Endothelial cell (in vitro differentiated cells): ENCODE data around the gene TRAF3. TPM values are rescaled to one million over a fixed set of nuclear protein-coding genes. Genes with fewer than 3 reads are reported as not detected.
"Not testable (repeated sequence)": the region's sequence is repeated elsewhere in the genome, so short reads cannot be mapped to it uniquely, and the experiment has no call there.

Source experiments
- DNase-seq: peaks from one replicate; pipeline ENCODE4 v3.0.0; 2021; ENCODE audit warnings: low spot score
- H3K27ac Mint-ChIP-seq: one replicate; pipeline ENCODE4 v1.8.0; 2021; ENCODE audit warnings: mixed read lengths, inconsistent platforms; ENCODE audit not compliant: unreplicated experiment
- H3K27me3 Mint-ChIP-seq: one replicate; pipeline ENCODE4 v1.8.0; 2021; ENCODE audit warnings: mild to moderate bottlenecking, moderate library complexity, mixed read lengths, inconsistent platforms; ENCODE audit not compliant: unreplicated experiment
- H3K36me3 Mint-ChIP-seq: one replicate; pipeline ENCODE4 v1.8.0; 2021; ENCODE audit warnings: mild to moderate bottlenecking, low read depth, mixed read lengths, inconsistent platforms; ENCODE audit not compliant: unreplicated experiment
- H3K4me1 Mint-ChIP-seq: one replicate; pipeline ENCODE4 v1.8.0; 2021; ENCODE audit warnings: mild to moderate bottlenecking, mixed read lengths, inconsistent platforms; ENCODE audit not compliant: unreplicated experiment
- H3K4me3 Mint-ChIP-seq: one replicate; pipeline ENCODE4 v1.8.0; 2021; ENCODE audit warnings: mild to moderate bottlenecking, mixed read lengths, inconsistent platforms; ENCODE audit not compliant: unreplicated experiment
- H3K9me3 Mint-ChIP-seq: one replicate; pipeline ENCODE4 v1.8.0; 2021; ENCODE audit warnings: mixed read lengths, inconsistent platforms; ENCODE audit not compliant: unreplicated experiment
- total RNA-seq: library from RNA; stranded (reverse); fragmentation: NEBNext Ultra II Directional; extraction: Animal tissue kit (Norgen Biotek cat#: 25700); gene quantifications from one replicate; pipeline ENCODE4 v1.2.1, GENCODE V29; 2021; ENCODE audit not compliant: unreplicated experiment
- TF ChIP-seq, protein P1 (sequence below): fragments of 200-600 bp; sonication (generic); IDR thresholded peaks from one replicate; pipeline ENCODE4 v1.5.0; 2021; ENCODE audit warnings: antibody characterized with exemption; ENCODE audit not compliant: unreplicated experiment

TRAF3 gene
- total RNA-seq, 1 donor from 2014 or later, result 9.7 TPM

DNA sequence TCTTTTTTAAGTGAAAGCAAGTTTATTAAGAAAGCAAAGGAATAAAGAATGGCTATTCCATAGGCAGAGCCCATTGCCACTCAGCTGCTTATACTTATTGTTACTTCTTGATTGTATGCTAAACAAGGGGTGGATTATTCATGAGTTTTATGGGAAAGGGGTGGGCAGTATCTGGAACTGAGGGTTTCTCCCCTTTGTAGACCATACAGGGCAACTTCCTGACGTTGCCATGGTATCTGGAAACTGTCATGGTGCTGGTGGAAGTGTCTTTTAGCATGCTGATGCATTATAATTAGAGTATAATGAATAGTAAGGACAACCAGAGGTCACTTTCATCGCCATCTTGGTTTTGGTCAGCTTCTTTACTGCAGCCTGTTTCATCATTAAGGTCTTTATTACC, 78.9 kb downstream of the TRAF3 start:
- Mint-ChIP-seq H3K9me3 (no peaks in the 10 kb centered on the region), H3K36me3 (peaks cover 6% of the 10 kb centered on the region), H3K4me3 (no peak overlapping the region), H3K4me1 (no peaks in the 10 kb centered on the region), H3K27me3 (no peaks in the 10 kb centered on the region), H3K27ac (no peak overlapping the region)
- no peak for DNase-seq
- TF ChIP-seq, protein P1, sequence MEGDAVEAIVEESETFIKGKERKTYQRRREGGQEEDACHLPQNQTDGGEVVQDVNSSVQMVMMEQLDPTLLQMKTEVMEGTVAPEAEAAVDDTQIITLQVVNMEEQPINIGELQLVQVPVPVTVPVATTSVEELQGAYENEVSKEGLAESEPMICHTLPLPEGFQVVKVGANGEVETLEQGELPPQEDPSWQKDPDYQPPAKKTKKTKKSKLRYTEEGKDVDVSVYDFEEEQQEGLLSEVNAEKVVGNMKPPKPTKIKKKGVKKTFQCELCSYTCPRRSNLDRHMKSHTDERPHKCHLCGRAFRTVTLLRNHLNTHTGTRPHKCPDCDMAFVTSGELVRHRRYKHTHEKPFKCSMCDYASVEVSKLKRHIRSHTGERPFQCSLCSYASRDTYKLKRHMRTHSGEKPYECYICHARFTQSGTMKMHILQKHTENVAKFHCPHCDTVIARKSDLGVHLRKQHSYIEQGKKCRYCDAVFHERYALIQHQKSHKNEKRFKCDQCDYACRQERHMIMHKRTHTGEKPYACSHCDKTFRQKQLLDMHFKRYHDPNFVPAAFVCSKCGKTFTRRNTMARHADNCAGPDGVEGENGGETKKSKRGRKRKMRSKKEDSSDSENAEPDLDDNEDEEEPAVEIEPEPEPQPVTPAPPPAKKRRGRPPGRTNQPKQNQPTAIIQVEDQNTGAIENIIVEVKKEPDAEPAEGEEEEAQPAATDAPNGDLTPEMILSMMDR, result no peak

DNA sequence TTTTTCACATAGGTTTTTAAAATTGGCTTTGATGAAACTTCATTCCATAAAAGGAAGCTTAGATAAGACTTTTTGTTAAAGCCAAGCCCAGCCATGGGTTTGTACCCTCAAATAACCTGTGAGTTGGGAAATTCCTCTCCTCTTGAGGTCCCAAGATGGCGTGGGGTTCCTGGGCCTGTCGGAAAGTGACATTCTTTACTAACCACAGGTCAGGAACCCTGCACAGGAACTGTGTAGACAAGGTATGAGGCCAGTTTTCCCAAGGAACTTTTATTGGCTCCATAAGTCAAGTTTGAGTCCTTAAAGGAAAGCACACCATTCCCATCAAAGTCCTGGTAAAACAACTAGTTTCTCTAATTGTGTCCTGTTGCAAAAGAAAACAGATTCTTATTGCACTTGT, 80.2 kb downstream of the TRAF3 start:
- no peaks in the 10 kb centered on the region for H3K9me3 Mint-ChIP-seq

DNA sequence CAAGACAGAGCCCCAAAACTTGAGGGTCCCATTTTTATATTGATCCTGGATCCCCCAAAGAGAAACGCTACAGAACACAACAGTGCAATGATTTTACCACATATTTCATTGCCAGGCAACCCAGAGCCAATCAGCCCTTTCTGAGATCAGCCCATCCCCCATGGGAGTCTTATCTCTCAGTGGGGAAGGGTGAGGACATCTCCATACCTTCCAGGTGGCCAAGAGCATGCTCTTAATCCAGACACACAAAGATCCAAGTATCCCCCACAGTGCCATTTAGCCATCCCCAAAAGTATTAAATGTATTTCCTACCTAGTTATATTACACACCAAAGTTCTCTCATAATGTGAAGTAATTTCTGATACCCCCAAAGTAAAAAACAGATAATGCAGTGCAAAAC, 82.7 kb downstream of the TRAF3 start:
- no peak overlapping the region for H3K4me3 Mint-ChIP-seq
- H3K4me1 Mint-ChIP-seq, result no peaks in the 10 kb centered on the region
- no peak for DNase-seq
- TF ChIP-seq, protein P1, result no peak
- peaks cover 6% of the 10 kb centered on the region for H3K36me3 Mint-ChIP-seq
- no peak overlapping the region for H3K27ac Mint-ChIP-seq
- no peaks in the 10 kb centered on the region for H3K27me3 Mint-ChIP-seq
- no peaks in the 10 kb centered on the region for H3K9me3 Mint-ChIP-seq

More for the DNA sequence above, 80.2 kb downstream of the TRAF3 start:
- Mint-ChIP-seq H3K27me3 (no peaks in the 10 kb centered on the region), H3K4me3 (no peak overlapping the region), H3K27ac (no peak overlapping the region), H3K4me1 (no peaks in the 10 kb centered on the region), H3K36me3 (peaks cover 6% of the 10 kb centered on the region)
- TF ChIP-seq, protein P1, result no peak
- DNase-seq, result no peak

DNA sequence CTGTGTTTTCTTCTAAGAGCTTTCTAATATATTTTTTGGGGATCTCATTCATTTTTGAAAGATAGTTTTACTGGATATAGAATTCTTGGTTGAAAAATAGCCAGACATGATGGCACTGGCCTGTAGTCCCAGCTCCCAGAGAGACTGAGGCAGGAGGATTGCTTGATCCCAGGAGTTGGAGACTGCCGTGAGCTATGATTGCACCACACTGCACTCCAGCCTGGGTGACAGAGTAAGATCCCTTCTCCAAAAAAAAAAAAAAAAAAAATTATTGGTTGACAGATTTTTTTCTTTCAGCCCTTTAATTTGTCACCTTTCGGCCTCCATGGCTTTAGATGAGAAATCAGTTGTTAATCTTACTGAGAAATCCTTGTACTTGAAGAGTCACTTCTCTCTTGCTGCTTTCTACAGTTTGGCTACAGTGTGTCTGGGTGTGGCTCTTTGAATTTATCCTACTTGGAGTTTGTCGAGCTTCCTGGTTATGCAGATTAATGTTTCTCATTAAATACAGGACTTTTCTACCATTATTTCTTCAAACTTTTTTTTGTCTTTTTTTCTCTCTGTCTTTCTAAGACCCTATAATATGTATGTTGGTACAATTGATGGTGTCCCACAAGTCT, 85.0 kb downstream of the TRAF3 start:
- TF ChIP-seq, protein P1, result no peak
- Mint-ChIP-seq H3K27me3 (peaks cover 1% of the 10 kb centered on the region), H3K27ac (no peak overlapping the region), H3K4me3 (no peak overlapping the region), H3K4me1 (no peaks in the 10 kb centered on the region), H3K9me3 (no peaks in the 10 kb centered on the region), H3K36me3 (peaks cover 3% of the 10 kb centered on the region)
- no peak for DNase-seq

DNA sequence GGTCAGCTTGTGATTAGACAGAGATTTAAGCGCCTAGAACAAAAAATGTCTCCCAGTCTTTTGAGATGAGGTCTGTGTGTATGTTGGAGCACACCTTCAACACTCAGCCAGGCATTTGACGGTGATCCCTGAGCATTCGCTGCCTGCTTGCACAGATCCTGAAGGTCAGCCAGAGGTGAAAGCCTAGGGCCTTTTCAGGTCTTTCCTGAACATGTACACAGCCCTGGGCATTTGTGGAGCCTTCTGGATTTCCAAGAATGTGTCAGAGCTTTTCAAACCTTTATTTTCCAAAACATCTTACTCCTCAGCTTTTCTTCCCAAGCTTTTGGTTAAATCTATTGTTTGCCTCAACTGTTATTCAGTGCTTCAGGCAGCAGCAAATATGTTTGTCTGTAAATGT, 86.1 kb downstream of the TRAF3 start:
- H3K27ac Mint-ChIP-seq, result no peak overlapping the region
- TF ChIP-seq, protein P1, result no peak
- H3K4me1 Mint-ChIP-seq, result no peaks in the 10 kb centered on the region
- H3K27me3 Mint-ChIP-seq, result peaks cover 2% of the 10 kb centered on the region
- no peak for DNase-seq
- no peaks in the 10 kb centered on the region for H3K36me3 Mint-ChIP-seq
- no peaks in the 10 kb centered on the region for H3K9me3 Mint-ChIP-seq
- no peak overlapping the region for H3K4me3 Mint-ChIP-seq

DNA sequence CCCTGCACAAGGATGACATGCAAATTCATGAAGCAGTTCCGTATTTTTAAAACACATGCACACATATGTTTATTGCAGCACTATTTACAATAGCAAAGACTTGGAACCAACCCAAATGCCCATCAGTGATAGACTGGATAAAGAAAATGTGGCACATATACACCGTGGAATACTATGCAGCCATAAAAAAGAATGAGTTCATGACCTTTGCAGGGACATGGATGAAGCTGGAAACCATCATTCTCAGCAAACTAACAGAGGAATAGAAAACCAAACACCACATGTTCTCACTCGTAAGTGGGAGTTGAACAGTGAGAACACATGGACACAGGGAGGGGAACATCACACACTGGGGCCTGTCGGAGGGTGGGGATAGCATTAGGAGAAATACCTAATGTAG, 88.7 kb downstream of the TRAF3 start:
- not testable (repeated sequence) for H3K27ac Mint-ChIP-seq, DNase-seq, H3K36me3 Mint-ChIP-seq, H3K27me3 Mint-ChIP-seq, H3K9me3 Mint-ChIP-seq, H3K4me3 Mint-ChIP-seq, H3K4me1 Mint-ChIP-seq
